ENCODE data around the gene ADAT1.

ADAT1 gene

GRCh38 chr16:75555213-75555706 is 67.8 kb downstream of the ADAT1 start:
- peak overlapping the region; percentile 92 for H3K4me2 ChIP-seq (ENCODE audit: low read length)
- H3K4me3 ChIP-seq (ENCODE audit: low read length): peak overlapping the region; percentile 81
- H3K4me1 ChIP-seq (ENCODE audit: low read length): peaks cover 14% of the 10 kb centered on the region
- H3K27me3 ChIP-seq (ENCODE audit: low read depth, low read length): peaks cover 7% of the 10 kb centered on the region; the same call in 1 of the 2 replicates
- peaks cover 10% of the 10 kb centered on the region for H3K79me2 ChIP-seq (ENCODE audit: low read length)
- peak overlapping the region; percentile 59 for H3K27ac ChIP-seq (ENCODE audit: low read length)
- no peaks in the 10 kb centered on the region for H3K36me3 ChIP-seq (replicated peaks; ENCODE audit: low read depth, low read length)
- H2AFZ ChIP-seq (ENCODE audit: low read depth, low read length): peak overlapping the region; percentile 61
- H4K20me1 ChIP-seq (ENCODE audit: insufficient read depth, low read length): no peaks in the 10 kb centered on the region
- peak overlapping the region; percentile 80 for H3K9ac ChIP-seq (ENCODE audit: low read length)
- H3K9me3 ChIP-seq (ENCODE audit: insufficient read depth, low read length): no peaks in the 10 kb centered on the region
- TF ChIP-seq EZH2phosphoT487 (IDR thresholded peaks at IDR 0.05; ENCODE audit: low read depth): no peak
- TF ChIP-seq, protein P1, sequence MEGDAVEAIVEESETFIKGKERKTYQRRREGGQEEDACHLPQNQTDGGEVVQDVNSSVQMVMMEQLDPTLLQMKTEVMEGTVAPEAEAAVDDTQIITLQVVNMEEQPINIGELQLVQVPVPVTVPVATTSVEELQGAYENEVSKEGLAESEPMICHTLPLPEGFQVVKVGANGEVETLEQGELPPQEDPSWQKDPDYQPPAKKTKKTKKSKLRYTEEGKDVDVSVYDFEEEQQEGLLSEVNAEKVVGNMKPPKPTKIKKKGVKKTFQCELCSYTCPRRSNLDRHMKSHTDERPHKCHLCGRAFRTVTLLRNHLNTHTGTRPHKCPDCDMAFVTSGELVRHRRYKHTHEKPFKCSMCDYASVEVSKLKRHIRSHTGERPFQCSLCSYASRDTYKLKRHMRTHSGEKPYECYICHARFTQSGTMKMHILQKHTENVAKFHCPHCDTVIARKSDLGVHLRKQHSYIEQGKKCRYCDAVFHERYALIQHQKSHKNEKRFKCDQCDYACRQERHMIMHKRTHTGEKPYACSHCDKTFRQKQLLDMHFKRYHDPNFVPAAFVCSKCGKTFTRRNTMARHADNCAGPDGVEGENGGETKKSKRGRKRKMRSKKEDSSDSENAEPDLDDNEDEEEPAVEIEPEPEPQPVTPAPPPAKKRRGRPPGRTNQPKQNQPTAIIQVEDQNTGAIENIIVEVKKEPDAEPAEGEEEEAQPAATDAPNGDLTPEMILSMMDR (IDR thresholded peaks at IDR 0.05; ENCODE audit: low read depth, low read length): no peak

DNA sequence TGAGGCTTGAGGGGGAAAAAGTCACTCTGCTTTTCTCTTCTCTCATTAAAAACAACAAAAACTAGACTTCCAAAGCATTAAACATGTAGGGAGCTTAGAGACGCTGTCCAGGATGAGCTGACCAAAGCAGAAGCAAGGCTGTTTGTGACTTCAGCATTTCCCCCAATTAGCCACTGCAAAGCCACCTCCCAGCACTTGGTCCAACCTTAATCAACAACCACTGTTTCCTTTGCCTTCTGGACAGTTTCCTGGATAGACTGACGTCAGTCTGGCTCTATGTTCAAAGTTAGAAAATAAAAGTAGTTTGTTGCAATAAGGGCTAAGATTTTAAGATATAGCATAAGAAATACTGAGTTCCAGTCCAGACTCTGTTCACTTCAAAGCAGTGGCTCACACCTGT is 70.1 kb downstream of the ADAT1 start:
- TF ChIP-seq EZH2phosphoT487 (IDR thresholded peaks at IDR 0.05; ENCODE audit: low read depth): no peak
- TF ChIP-seq, protein P1 (IDR thresholded peaks at IDR 0.05; ENCODE audit: low read depth, low read length): no peak
- H2AFZ ChIP-seq (ENCODE audit: low read depth, low read length): no peak overlapping the region
- no peaks in the 10 kb centered on the region for H4K20me1 ChIP-seq (ENCODE audit: insufficient read depth, low read length)
- no peak overlapping the region for H3K9ac ChIP-seq (ENCODE audit: low read length)
- H3K4me3 ChIP-seq (ENCODE audit: low read length): no peak overlapping the region
- no peaks in the 10 kb centered on the region for H3K9me3 ChIP-seq (ENCODE audit: insufficient read depth, low read length)
- peaks cover 18% of the 10 kb centered on the region for H3K4me1 ChIP-seq (ENCODE audit: low read length)
- H3K4me2 ChIP-seq (ENCODE audit: low read length): no peak overlapping the region
- H3K27ac ChIP-seq (ENCODE audit: low read length): no peak overlapping the region
- H3K27me3 ChIP-seq (ENCODE audit: low read depth, low read length): no peaks in the 10 kb centered on the region
- peaks cover 10% of the 10 kb centered on the region for H3K79me2 ChIP-seq (ENCODE audit: low read length)
- no peaks in the 10 kb centered on the region for H3K36me3 ChIP-seq (replicated peaks; ENCODE audit: low read depth, low read length)

DNA sequence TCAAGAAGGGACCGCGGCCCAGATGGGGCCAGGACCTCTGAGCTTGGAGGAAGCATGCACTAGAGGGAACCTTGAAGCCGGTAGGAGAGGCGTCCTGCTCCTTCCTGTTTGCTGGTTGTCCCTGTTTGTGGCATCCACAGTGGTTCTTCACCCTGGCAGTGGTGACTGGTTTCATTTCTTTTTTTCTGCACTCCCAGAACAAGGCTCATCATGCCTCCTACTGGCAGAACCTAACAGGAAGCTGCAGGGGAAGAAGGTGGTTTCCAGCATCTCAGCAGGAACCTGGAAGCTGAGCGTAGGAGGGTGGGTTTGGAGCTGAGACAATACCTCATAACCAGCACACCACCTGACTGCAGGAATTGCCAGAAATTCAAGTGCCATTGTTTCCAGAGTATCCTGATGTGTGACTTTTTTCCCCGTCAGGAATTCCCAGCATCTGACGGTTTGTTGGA is 72.8 kb downstream of the ADAT1 start:
- Histone ChIP-seq H4K20me1 (ENCODE audit: insufficient read depth, low read length) (no peaks in the 10 kb centered on the region), H3K4me2 (ENCODE audit: low read length) (peak overlapping the region; percentile 32; the same call in 1 of the 2 replicates), H3K9ac (ENCODE audit: low read length) (no peak overlapping the region), H3K9me3 (ENCODE audit: insufficient read depth, low read length) (no peaks in the 10 kb centered on the region), H3K4me1 (ENCODE audit: low read length) (peaks cover 13% of the 10 kb centered on the region), H3K36me3 (replicated peaks; ENCODE audit: low read depth, low read length) (no peaks in the 10 kb centered on the region), H3K27ac (ENCODE audit: low read length) (no peak overlapping the region), H3K4me3 (ENCODE audit: low read length) (no peak overlapping the region), H3K27me3 (ENCODE audit: low read depth, low read length) (no peaks in the 10 kb centered on the region), H3K79me2 (ENCODE audit: low read length) (peaks cover 6% of the 10 kb centered on the region; the same call in 1 of the 2 replicates), H2AFZ (ENCODE audit: low read depth, low read length) (no peak overlapping the region)
- TF ChIP-seq, protein P1 (IDR thresholded peaks at IDR 0.05; ENCODE audit: low read depth, low read length): peak; percentile 62
- no peak for TF ChIP-seq EZH2phosphoT487 (IDR thresholded peaks at IDR 0.05; ENCODE audit: low read depth)
